HepG2 (cell line): ENCODE measurements around the gene FAAP20. TPM values are rescaled to one million over a fixed set of nuclear protein-coding genes. Genes with fewer than 3 reads are reported as not detected.

Source experiments
- ELF3 ChIP-seq: IDR thresholded peaks from 2 replicates; pipeline ENCODE4 v1.6.1; 2016; ENCODE audit warnings: missing genetic modification reagents, missing compliant biosample characterization
- MEIS1 ChIP-seq: sonication (generic); formaldehyde crosslinking; IDR thresholded peaks from 2 replicates; pipeline ENCODE4 v1.9.0; 2021; ENCODE audit warnings: mild to moderate bottlenecking, missing genetic modification reagents, moderate library complexity, borderline replicate concordance
- SUZ12 ChIP-seq: fragments of 150-350 bp; IDR thresholded peaks from 2 replicates; pipeline ENCODE4 v1.6.1; 2014; ENCODE audit warnings: low read depth, low read length
- ZFAT ChIP-seq: sonication (generic); formaldehyde crosslinking; conservative IDR thresholded peaks from 2 replicates; pipeline ENCODE4 v1.8.1; 2023; ENCODE audit warnings: missing genetic modification reagents, inconsistent platforms
- ZNF232 ChIP-seq: sonication (generic); formaldehyde crosslinking; IDR thresholded peaks from 2 replicates; pipeline ENCODE4 v1.4.0; 2020; ENCODE audit warnings: missing genetic modification reagents, borderline replicate concordance
- ZNF263 ChIP-seq: sonication (generic); formaldehyde crosslinking; IDR thresholded peaks from 2 replicates; pipeline ENCODE4 v1.4.0; 2020; ENCODE audit warnings: missing genetic modification reagents
- ZNF891 ChIP-seq: sonication (generic); formaldehyde crosslinking; IDR thresholded peaks from 2 replicates; pipeline ENCODE4 v1.5.0; 2020; ENCODE audit warnings: mild to moderate bottlenecking, missing genetic modification reagents
- polyA plus RNA-seq, 8 experiments: library from polyadenylated mRNA; depleted of rRNA in 3 of 8; stranded (reverse) in 7 of 8; unstranded in 1 of 8; fragments of >200 nt; fragmentation: Illumina TruSeq in 4 of 8; extraction: Trizol in 4 of 8; gene quantifications; 2 replicates each; pipeline versions ENCODE4 v1.2.1 to v1.2.3, GENCODE V29; 2011 to 2016; ENCODE audit warnings: low read depth in 4 of 8, missing spikeins in 1 of 8, mixed read lengths in 1 of 8; ENCODE audit not compliant: insufficient read depth in 1 of 8
- total RNA-seq, 5 experiments: library from RNA; depleted of rRNA; stranded (reverse); fragments of >200 nt; fragmentation: Illumina TruSeq; extraction: Trizol; gene quantifications; 2 replicates each; pipeline ENCODE4 v1.2.3, GENCODE V29; 2016; ENCODE audit warnings: low read depth in 1 of 5
- TF ChIP-seq, protein P1 (sequence below): sonication (generic); formaldehyde crosslinking; conservative IDR thresholded peaks from 2 replicates; pipeline ENCODE4 v1.8.1; 2023; ENCODE audit warnings: missing genetic modification reagents
- TF ChIP-seq, protein P2 (sequence below): sonication (generic); formaldehyde crosslinking; IDR thresholded peaks from 2 replicates; pipeline ENCODE4 v1.5.0; 2020; ENCODE audit warnings: mild to moderate bottlenecking, missing genetic modification reagents
- TF ChIP-seq, protein P3 (sequence below): IDR thresholded peaks from 2 replicates; pipeline ENCODE4 v1.6.1; 2016; ENCODE audit warnings: control low read depth
- TF ChIP-seq, protein P4 (sequence below): sonication (generic); formaldehyde crosslinking; conservative IDR thresholded peaks from 2 replicates; pipeline ENCODE4 v1.8.0; 2022; ENCODE audit warnings: mild to moderate bottlenecking, moderate library complexity, missing genetic modification reagents
- TF ChIP-seq, protein P5 (sequence below): sonication (generic); formaldehyde crosslinking; IDR thresholded peaks from 2 replicates; pipeline ENCODE4 v1.4.0; 2020; ENCODE audit warnings: missing genetic modification reagents, borderline replicate concordance
- TF ChIP-seq, protein P6 (sequence below): sonication (generic); formaldehyde crosslinking; IDR thresholded peaks from 2 replicates; pipeline ENCODE4 v1.4.0; 2020; ENCODE audit warnings: missing genetic modification reagents, borderline replicate concordance
- TF ChIP-seq, protein P7 (sequence below): IDR thresholded peaks from 2 replicates; pipeline ENCODE4 v1.6.1; 2018; ENCODE audit warnings: missing genetic modification reagents, mild to moderate bottlenecking, missing compliant biosample characterization

Gene FAAP20
- total and polyA plus RNA-seq, 2 of the 13 experiments (the other 11 are each of a cell fraction or from before 2014, with no cell fraction given): 9.6 to 10.8 TPM

DNA sequence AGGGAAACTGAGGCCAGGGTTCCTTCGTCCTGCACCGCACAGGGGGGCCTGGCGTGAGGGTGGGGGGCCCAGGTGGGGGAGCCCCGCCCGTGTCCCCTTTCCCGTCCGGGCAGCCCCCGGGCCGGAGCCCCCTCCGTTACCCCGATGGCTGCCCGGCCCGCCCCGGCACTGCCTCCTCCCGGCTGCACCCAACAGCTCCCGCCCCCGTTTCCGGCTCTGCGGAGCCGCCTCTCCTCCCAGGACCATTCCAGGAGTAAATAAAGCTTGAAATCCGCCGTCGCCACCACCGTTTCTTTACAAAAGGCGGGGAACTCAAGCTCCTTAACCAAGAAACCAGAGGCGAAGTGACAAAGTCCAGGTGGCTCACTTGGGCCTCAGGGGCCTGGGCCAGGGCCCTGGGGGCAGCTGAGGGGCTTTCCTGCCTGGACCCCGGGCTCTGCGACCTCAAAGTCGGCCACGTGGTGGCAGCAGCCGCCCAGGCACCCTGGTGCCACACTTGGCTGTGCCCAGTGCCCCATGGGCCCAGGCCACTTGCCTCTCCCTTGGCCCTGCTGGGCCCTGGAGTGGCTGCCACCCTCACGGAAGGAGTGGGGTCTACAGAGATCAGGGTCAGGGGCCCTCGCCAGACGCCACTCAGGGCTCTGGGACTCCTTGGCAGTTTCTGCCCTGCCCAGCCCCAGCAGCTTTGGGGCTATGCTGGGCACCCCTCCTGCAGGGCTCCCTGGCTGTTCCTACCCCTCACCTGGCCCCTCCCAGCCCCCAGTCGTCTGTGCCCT is 514 bp upstream of the FAAP20 start (continued):
- TF ChIP-seq, protein P1, sequence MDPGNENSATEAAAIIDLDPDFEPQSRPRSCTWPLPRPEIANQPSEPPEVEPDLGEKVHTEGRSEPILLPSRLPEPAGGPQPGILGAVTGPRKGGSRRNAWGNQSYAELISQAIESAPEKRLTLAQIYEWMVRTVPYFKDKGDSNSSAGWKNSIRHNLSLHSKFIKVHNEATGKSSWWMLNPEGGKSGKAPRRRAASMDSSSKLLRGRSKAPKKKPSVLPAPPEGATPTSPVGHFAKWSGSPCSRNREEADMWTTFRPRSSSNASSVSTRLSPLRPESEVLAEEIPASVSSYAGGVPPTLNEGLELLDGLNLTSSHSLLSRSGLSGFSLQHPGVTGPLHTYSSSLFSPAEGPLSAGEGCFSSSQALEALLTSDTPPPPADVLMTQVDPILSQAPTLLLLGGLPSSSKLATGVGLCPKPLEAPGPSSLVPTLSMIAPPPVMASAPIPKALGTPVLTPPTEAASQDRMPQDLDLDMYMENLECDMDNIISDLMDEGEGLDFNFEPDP: no peak
- TF ChIP-seq ELF3 (CRISPR knock-in tag) (peak; percentile 34; the same call in 1 of the 2 replicates), MEIS1 (CRISPR knock-in tag) (no peak), SUZ12 (no peak), ZNF232 (CRISPR knock-in tag) (peak; percentile 32; the same call in 1 of the 2 replicates), ZNF891 (CRISPR knock-in tag) (0 out of 2 replicates have a peak, but pooled peaks have one; percentile 17), ZFAT (CRISPR knock-in tag) (0 out of 2 replicates have a peak, but pooled peaks have one; percentile 52), ZNF263 (CRISPR knock-in tag) (peak; percentile 42)
- TF ChIP-seq, protein P2, sequence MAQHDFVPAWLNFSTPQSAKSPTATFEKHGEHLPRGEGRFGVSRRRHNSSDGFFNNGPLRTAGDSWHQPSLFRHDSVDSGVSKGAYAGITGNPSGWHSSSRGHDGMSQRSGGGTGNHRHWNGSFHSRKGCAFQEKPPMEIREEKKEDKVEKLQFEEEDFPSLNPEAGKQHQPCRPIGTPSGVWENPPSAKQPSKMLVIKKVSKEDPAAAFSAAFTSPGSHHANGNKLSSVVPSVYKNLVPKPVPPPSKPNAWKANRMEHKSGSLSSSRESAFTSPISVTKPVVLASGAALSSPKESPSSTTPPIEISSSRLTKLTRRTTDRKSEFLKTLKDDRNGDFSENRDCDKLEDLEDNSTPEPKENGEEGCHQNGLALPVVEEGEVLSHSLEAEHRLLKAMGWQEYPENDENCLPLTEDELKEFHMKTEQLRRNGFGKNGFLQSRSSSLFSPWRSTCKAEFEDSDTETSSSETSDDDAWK (CRISPR knock-in tag): no peak
- TF ChIP-seq, protein P3, sequence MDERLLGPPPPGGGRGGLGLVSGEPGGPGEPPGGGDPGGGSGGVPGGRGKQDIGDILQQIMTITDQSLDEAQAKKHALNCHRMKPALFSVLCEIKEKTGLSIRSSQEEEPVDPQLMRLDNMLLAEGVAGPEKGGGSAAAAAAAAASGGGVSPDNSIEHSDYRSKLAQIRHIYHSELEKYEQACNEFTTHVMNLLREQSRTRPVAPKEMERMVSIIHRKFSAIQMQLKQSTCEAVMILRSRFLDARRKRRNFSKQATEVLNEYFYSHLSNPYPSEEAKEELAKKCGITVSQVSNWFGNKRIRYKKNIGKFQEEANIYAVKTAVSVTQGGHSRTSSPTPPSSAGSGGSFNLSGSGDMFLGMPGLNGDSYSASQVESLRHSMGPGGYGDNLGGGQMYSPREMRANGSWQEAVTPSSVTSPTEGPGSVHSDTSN (CRISPR knock-in tag): no peak
- TF ChIP-seq, protein P4, sequence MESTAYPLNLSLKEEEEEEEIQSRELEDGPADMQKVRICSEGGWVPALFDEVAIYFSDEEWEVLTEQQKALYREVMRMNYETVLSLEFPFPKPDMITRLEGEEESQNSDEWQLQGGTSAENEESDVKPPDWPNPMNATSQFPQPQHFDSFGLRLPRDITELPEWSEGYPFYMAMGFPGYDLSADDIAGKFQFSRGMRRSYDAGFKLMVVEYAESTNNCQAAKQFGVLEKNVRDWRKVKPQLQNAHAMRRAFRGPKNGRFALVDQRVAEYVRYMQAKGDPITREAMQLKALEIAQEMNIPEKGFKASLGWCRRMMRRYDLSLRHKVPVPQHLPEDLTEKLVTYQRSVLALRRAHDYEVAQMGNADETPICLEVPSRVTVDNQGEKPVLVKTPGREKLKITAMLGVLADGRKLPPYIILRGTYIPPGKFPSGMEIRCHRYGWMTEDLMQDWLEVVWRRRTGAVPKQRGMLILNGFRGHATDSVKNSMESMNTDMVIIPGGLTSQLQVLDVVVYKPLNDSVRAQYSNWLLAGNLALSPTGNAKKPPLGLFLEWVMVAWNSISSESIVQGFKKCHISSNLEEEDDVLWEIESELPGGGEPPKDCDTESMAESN (CRISPR knock-in tag): peak; percentile 78; the same call in 1 of the 2 replicates
- TF ChIP-seq, protein P5, sequence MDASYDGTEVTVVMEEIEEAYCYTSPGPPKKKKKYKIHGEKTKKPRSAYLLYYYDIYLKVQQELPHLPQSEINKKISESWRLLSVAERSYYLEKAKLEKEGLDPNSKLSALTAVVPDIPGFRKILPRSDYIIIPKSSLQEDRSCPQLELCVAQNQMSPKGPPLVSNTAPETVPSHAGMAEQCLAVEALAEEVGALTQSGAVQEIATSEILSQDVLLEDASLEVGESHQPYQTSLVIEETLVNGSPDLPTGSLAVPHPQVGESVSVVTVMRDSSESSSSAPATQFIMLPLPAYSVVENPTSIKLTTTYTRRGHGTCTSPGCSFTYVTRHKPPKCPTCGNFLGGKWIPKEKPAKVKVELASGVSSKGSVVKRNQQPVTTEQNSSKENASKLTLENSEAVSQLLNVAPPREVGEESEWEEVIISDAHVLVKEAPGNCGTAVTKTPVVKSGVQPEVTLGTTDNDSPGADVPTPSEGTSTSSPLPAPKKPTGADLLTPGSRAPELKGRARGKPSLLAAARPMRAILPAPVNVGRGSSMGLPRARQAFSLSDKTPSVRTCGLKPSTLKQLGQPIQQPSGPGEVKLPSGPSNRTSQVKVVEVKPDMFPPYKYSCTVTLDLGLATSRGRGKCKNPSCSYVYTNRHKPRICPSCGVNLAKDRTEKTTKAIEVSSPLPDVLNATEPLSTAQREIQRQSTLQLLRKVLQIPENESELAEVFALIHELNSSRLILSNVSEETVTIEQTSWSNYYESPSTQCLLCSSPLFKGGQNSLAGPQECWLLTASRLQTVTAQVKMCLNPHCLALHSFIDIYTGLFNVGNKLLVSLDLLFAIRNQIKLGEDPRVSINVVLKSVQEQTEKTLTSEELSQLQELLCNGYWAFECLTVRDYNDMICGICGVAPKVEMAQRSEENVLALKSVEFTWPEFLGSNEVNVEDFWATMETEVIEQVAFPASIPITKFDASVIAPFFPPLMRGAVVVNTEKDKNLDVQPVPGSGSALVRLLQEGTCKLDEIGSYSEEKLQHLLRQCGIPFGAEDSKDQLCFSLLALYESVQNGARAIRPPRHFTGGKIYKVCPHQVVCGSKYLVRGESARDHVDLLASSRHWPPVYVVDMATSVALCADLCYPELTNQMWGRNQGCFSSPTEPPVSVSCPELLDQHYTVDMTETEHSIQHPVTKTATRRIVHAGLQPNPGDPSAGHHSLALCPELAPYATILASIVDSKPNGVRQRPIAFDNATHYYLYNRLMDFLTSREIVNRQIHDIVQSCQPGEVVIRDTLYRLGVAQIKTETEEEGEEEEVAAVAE: peak; percentile 50; the same call in 1 of the 2 replicates
- TF ChIP-seq, protein P6, sequence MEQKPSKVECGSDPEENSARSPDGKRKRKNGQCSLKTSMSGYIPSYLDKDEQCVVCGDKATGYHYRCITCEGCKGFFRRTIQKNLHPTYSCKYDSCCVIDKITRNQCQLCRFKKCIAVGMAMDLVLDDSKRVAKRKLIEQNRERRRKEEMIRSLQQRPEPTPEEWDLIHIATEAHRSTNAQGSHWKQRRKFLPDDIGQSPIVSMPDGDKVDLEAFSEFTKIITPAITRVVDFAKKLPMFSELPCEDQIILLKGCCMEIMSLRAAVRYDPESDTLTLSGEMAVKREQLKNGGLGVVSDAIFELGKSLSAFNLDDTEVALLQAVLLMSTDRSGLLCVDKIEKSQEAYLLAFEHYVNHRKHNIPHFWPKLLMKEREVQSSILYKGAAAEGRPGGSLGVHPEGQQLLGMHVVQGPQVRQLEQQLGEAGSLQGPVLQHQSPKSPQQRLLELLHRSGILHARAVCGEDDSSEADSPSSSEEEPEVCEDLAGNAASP (CRISPR knock-in tag): peak; percentile 51; the same call in 1 of the 2 replicates
- TF ChIP-seq, protein P7, sequence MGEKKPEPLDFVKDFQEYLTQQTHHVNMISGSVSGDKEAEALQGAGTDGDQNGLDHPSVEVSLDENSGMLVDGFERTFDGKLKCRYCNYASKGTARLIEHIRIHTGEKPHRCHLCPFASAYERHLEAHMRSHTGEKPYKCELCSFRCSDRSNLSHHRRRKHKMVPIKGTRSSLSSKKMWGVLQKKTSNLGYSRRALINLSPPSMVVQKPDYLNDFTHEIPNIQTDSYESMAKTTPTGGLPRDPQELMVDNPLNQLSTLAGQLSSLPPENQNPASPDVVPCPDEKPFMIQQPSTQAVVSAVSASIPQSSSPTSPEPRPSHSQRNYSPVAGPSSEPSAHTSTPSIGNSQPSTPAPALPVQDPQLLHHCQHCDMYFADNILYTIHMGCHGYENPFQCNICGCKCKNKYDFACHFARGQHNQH: peak; percentile 63; the same call in 1 of the 2 replicates
